Right atrium auricular region (tissue), 2 donors: ENCODE results near the gene CBX2. TPM values are rescaled to one million over a fixed set of nuclear protein-coding genes. Genes with fewer than 3 reads are reported as not detected.

Experiments
- DNase-seq: peaks from one replicate; pipeline ENCODE4 v3.0.0-alpha.2; 2019; ENCODE audit warnings: low spot score
- H3K27ac ChIP-seq, 2 donors: fragments of 200-600 bp; sonication (generic); 1 replicate in 1 of 2; 2 replicates in 1 of 2; pipeline ENCODE4 v1.5.1; 2016 to 2019
- H3K27me3 ChIP-seq, 2 donors: fragments of 200-600 bp; sonication (generic); one replicate each; pipeline versions ENCODE4 v1.5.1 to v1.6.0; 2017 to 2019
- H3K36me3 ChIP-seq: fragments of 200-600 bp; sonication (generic); one replicate; pipeline ENCODE4 v1.5.1; 2016
- H3K4me1 ChIP-seq, 2 donors: fragments of 200-600 bp; sonication (generic); one replicate each; pipeline versions ENCODE4 v1.5.1 to v1.6.0; 2017 to 2019
- H3K4me3 ChIP-seq, 2 donors: fragments of 200-600 bp; sonication (generic); 1 replicate in 1 of 2; 2 replicates in 1 of 2; pipeline ENCODE4 v1.5.1; 2017 to 2019; ENCODE audit warnings: mild to moderate bottlenecking in 1 of 2, moderate library complexity in 1 of 2
- H3K9me3 ChIP-seq, 2 donors: fragments of 200-600 bp; sonication (generic); one replicate each; pipeline ENCODE4 v1.5.1; 2019
- CTCF ChIP-seq, 2 donors: fragments of 200-600 bp; sonication (generic); IDR thresholded peaks; one replicate each; pipeline ENCODE4 v1.5.1; 2019; ENCODE audit warnings: antibody characterized with exemption in 2 of 2
- total RNA-seq, 2 donors: library from RNA; depleted of rRNA; stranded (reverse); fragments of >200 nt; gene quantifications; one replicate each; pipeline ENCODE4 v1.1.0, GENCODE V29; 2016

Gene CBX2
- total RNA-seq, 2 donors from 2014 or later: 1.0 to 1.7 TPM

GRCh38 chr17:79785900-79786810 lies 8.2 kb downstream of the CBX2 start:
- H3K27me3 ChIP-seq: peaks cover 22 to 29% of the 10 kb centered on the region in 2 donors
- no peaks in the 10 kb centered on the region for H3K36me3 ChIP-seq
- H3K4me3 ChIP-seq: no peak overlapping the region
- H3K27ac ChIP-seq: no peak overlapping the region
- H3K4me1 ChIP-seq: peaks cover 0 to 29% of the 10 kb centered on the region in 2 donors
- DNase-seq: no peak
- no peaks in the 10 kb centered on the region for H3K9me3 ChIP-seq
- TF ChIP-seq CTCF (IDR thresholded peaks at IDR 0.05): no peak

DNA sequence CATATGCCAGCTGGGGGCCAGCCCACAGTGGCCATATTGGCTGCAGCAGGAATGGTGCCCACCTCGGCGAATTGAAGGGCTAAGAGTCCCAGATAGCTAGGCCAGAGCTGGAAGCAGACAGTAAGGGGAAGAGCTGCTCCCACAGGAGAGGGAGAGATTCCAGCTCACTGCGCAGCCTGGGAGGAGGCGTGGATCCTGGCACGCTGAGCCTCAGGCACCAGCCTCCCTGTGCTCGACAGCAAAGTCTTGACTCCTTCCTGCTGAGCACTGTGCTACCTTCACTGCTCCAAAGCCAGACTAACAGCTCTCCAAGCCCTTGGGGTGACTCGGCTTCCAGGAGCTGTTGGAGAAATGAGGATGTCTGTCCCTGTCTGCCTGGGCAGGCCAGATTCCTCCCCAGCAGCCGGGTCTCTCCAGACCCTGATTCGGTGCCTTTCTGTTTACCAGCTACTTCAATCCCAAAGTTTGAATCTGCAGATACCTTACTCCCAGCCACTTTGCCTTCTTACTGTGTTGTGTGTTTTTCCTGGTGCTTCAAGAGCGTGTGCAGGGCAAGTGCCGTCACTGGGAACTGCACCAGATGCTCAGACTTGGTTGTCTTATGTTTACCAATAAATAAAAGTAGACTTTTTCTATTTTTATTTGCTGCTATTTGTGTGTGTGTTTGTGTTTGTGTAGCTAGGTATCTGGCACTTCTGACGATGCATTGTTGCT lies 9.1 kb downstream of the CBX2 start:
- H3K27ac ChIP-seq: no peak overlapping the region
- no peaks in the 10 kb centered on the region for H3K9me3 ChIP-seq
- H3K4me3 ChIP-seq: no peak overlapping the region
- TF ChIP-seq CTCF (IDR thresholded peaks at IDR 0.05): no peak
- H3K27me3 ChIP-seq: peaks cover 31 to 38% of the 10 kb centered on the region in 2 donors
- H3K36me3 ChIP-seq: no peaks in the 10 kb centered on the region
- DNase-seq: no peak
- peaks cover 0 to 38% of the 10 kb centered on the region in 2 donors for H3K4me1 ChIP-seq

- no peak overlapping the region for H3K27ac ChIP-seq
- H3K4me3 ChIP-seq: no peak overlapping the region
- DNase-seq: no peak
- H3K27me3 ChIP-seq: peaks cover 41% of the 10 kb centered on the region in 2 donors
- peaks cover 0 to 52% of the 10 kb centered on the region in 2 donors for H3K4me1 ChIP-seq
- H3K36me3 ChIP-seq: no peaks in the 10 kb centered on the region
- no peak for TF ChIP-seq CTCF (IDR thresholded peaks at IDR 0.05)
- H3K9me3 ChIP-seq: no peaks in the 10 kb centered on the region
Measured at GRCh38 chr17:79788455-79788854, 10.5 kb downstream of the CBX2 start.

DNA sequence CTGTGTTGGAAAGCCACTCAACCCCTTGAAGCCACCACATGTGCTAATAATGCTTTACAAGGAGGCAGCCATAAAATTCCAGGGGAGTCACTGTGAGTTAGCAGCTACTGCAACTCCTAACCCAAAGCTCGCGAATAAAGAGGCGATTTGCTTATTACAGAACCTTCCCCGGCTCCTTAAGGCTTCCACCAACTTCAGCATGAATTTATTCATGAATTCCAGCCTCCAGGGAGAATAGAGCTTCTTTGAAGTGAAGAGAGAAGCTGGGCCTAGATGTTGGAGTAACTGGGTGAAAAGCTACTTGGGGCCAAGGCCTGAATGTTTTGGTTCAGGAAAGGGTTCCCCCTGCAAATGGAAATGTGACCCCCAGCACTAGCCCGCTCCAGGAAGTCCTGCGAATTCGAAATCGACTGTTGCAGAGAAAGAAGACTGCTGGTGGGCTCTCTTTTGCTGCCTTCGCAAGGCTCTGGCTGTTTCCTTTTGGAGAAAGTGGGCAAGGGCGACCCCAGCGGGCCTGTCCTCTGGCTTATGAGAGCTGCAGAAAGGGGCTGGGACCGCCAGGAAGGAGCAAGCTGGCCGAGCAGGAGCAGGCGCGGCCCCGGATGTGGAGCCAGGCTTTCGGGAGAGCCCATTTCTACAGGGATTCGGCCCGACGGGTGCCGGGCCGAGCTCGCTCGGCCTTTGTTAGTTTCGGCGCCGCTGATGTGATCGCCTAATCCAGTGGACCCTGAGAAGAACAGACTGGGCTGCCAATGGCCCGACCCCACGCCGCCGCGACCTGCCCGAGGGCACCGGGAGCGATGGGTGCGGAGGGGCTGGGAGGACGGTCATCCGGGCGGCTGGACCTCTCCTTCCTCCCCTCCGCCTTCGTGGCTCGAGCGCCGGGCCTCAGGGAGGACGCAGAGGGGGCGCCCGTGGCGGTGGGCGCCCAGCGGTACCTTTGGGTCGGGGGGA lies 11.3 kb downstream of the CBX2 start:
- Histone ChIP-seq H3K9me3 (no peaks in the 10 kb centered on the region), H3K27ac (no peak overlapping the region), H3K36me3 (no peaks in the 10 kb centered on the region), H3K27me3 (peaks cover 41% of the 10 kb centered on the region in 2 donors), H3K4me3 (peak overlapping the region in 1 of 2 donors; percentile 25), H3K4me1 (peaks cover 0 to 54% of the 10 kb centered on the region in 2 donors)
- DNase-seq: no peak
- no peak for TF ChIP-seq CTCF (IDR thresholded peaks at IDR 0.05)
